GM23338 (cell line): ENCODE data around the gene TTC38.

Experiments used
- EZH2 ChIP-seq: fragments of 200-600 bp; sonication (generic); IDR thresholded peaks from one replicate; pipeline ENCODE4 v1.8.0; 2017; ENCODE audit warnings: antibody characterized with exemption, mild to moderate bottlenecking, low read depth; ENCODE audit not compliant: unreplicated experiment
- EZH2phosphoT487 ChIP-seq: fragments of 200-600 bp; sonication (generic); IDR thresholded peaks from one replicate; pipeline ENCODE4 v1.8.1; 2018; ENCODE audit warnings: antibody characterized with exemption; ENCODE audit not compliant: unreplicated experiment
- JUNB ChIP-seq: IDR thresholded peaks from one replicate; pipeline ENCODE4 v1.6.1; 2016; ENCODE audit warnings: antibody characterized with exemption; ENCODE audit not compliant: unreplicated experiment
- POLR2AphosphoS5 ChIP-seq: IDR thresholded peaks from 2 replicates; pipeline ENCODE4 v1.6.1; 2016; ENCODE audit warnings: antibody characterized with exemption, low read depth
- TF ChIP-seq, protein P1 (sequence below), 2 experiments: fragments of 200-600 bp in 1 of 2; sonication (generic) in 1 of 2; conservative IDR thresholded peaks; 2 replicates each; pipeline versions ENCODE4 v1.5.1 to v1.6.1; 2016 to 2017; ENCODE audit warnings: antibody characterized with exemption in 2 of 2, low read depth in 2 of 2, mild to moderate bottlenecking in 2 of 2, moderate library complexity in 1 of 2

DNA sequence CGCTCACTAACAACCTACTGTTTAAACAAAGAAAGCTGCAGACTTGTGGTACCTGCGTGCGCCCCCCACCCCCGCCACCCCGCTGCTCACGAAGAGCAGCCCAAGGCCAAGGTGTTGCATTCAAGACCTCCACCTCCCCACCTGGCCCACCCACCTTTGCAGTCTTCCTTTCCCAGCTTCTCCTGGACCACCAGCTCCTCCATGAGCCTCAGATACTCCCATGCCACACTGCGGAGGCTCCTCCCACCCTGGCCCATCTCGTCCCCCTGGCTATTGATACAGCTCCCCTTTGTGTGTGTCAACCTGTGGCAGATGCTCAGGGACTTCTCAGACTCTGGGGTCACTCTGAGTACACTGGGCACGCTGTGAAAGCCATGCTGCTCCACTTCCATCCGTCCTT is 21.6 kb upstream of the TTC38 start:
- TF ChIP-seq, protein P1, sequence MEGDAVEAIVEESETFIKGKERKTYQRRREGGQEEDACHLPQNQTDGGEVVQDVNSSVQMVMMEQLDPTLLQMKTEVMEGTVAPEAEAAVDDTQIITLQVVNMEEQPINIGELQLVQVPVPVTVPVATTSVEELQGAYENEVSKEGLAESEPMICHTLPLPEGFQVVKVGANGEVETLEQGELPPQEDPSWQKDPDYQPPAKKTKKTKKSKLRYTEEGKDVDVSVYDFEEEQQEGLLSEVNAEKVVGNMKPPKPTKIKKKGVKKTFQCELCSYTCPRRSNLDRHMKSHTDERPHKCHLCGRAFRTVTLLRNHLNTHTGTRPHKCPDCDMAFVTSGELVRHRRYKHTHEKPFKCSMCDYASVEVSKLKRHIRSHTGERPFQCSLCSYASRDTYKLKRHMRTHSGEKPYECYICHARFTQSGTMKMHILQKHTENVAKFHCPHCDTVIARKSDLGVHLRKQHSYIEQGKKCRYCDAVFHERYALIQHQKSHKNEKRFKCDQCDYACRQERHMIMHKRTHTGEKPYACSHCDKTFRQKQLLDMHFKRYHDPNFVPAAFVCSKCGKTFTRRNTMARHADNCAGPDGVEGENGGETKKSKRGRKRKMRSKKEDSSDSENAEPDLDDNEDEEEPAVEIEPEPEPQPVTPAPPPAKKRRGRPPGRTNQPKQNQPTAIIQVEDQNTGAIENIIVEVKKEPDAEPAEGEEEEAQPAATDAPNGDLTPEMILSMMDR (conservative IDR thresholded peaks at IDR 0.05; ENCODE audit: low read depth in 2 of 2) = no peak
- TF ChIP-seq POLR2AphosphoS5 (no peak), JUNB (no peak), EZH2 (no peak), EZH2phosphoT487 (no peak)
